Heart right ventricle (tissue), 16 donors: ENCODE measurements around the gene VWA7. TPM values are rescaled to one million over a fixed set of nuclear protein-coding genes. Genes with fewer than 3 reads are reported as not detected.
A peak's percentile ranks its signal among the peaks of the same experiment; 100 is the strongest.

Source experiments
- ATAC-seq, 8 donors: fragments of 200-7000 bp; cut with Tn5 transposase; one replicate each; pipeline ENCODE4 v1.9.1; 2020; ENCODE audit warnings: mild to moderate bottlenecking in 8 of 8, moderate library complexity in 8 of 8, moderate number of reproducible peaks in 1 of 8
- DNase-seq, 2 donors: peaks; one replicate each; pipeline ENCODE4 v3.0.0-alpha.2; 2020
- H3K27ac ChIP-seq, 10 donors: fragments of 200-600 bp; sonication (generic) in 2 of 10; one replicate each; pipeline versions ENCODE4 v1.5.0 to v1.8.0; 2020 to 2022; ENCODE audit warnings: mild to moderate bottlenecking in 3 of 10
- H3K27me3 ChIP-seq, 7 donors: fragments of 200-600 bp; one replicate each; pipeline ENCODE4 v1.8.0; 2021 to 2022; ENCODE audit warnings: mild to moderate bottlenecking in 2 of 7
- H3K36me3 ChIP-seq, 9 donors: fragments of 200-600 bp; sonication (generic) in 1 of 9; one replicate each; pipeline versions ENCODE4 v1.5.0 to v1.8.0; 2020 to 2022; ENCODE audit warnings: mild to moderate bottlenecking in 2 of 9
- H3K4me1 ChIP-seq, 9 donors: fragments of 200-600 bp; sonication (generic) in 1 of 9; one replicate each; pipeline versions ENCODE4 v1.5.0 to v1.8.0; 2020 to 2022; ENCODE audit warnings: mild to moderate bottlenecking in 4 of 9
- H3K4me3 ChIP-seq, 10 donors: fragments of 200-600 bp; sonication (generic) in 2 of 10; one replicate each; pipeline versions ENCODE4 v1.5.0 to v1.8.0; 2020 to 2022; ENCODE audit warnings: mild to moderate bottlenecking in 7 of 10, moderate library complexity in 2 of 10
- H3K9me3 ChIP-seq, 11 donors: fragments of 200-600 bp in 10 of 11; sonication (generic) in 2 of 11; one replicate each; pipeline versions ENCODE4 v1.5.0 to v1.8.0; 2013 to 2022; ENCODE audit warnings: mild to moderate bottlenecking in 2 of 11, control low read depth in 1 of 11, moderate library complexity in 1 of 11
- CTCF ChIP-seq, 9 donors: fragments of 200-600 bp; sonication (generic) in 2 of 9; IDR thresholded peaks; one replicate each; pipeline versions ENCODE4 v1.5.0 to v1.8.0; 2021 to 2022; ENCODE audit warnings: antibody characterized with exemption in 9 of 9, mild to moderate bottlenecking in 5 of 9, moderate library complexity in 1 of 9
- WGBS, 2 donors: extraction: QIAGEN DNeasy Blood & Tissue Kit; methylation state at CpG; one replicate each; pipeline ENCODE4 v1.1.7; 2013; ENCODE audit warnings: inconsistent platforms in 1 of 2; 5-methylcytosine and 5-hydroxymethylcytosine counted together
- intact Hi-C, 10 donors: fragments of 100-400 bp; cut with DNase I; formaldehyde crosslinking; loops; one replicate each; pipeline versions ENCODE4 v1.11.1 to v1.14.2; 2022
- polyA plus RNA-seq, 2 donors: library from polyadenylated mRNA; stranded (reverse); fragments of 200-250 nt; gene quantifications; one replicate each; pipeline ENCODE4 v1.2.3, GENCODE V29; 2013
- total RNA-seq, 10 donors: library from RNA; stranded (reverse); fragmentation: NEBNext Ultra II Directional in 3 of 10; extraction: Animal tissue kit (Norgen Biotek cat#: 25700) in 3 of 10; gene quantifications; one replicate each; pipeline versions ENCODE4 v1.2.1 to v1.2.4, GENCODE V29; 2021 to 2023
- donor health status: Arrhythmogenic right ventricular cardiomyopathy.
- donor health status: ischemic (EF 13 %, LVEDD 7.1; RV severe dilation, severe dysfunction).
- donor health status: healthy with polysubstance abuse.
- donor health status: DM: no; HTN: yes; CAD: no.
- donor health status: DM: no; HTN: no; CAD: no.
- donor health status: ischemic (EF 25% LVEDD 6.9; RV normal size, moderate dysfunction).
- donor health status: ischemic (EF 25% LVEDD 5.7; RV mildly dilated, moderate dysfunction).
- donor health status: healthy.
- donor health status: DM: yes; HTN: yes; CAD: no.
- donor health status: Ischemic cardiomyopathy.
- donor health status: ischemic (EF 35%, LVEDD 5.7; RV mildly dilated, moderate dysfunction).
- donor health status: nonischemic (EF 11% LVEDD 7.7; RV severe dilation, severe dysfunction).
- donor health status: DM: yes; HTN: yes; CAD: no.
- donor health status: PGD.
- donor health status: ischemic (EF 29% LVEDD 5.4; RV normal size, mild dysfunction).
- donor health status: nonischemic (EF 23%, LVEDD 6.1; RV moderate dilation, normal function).

The VWA7 gene
- total and polyA plus RNA-seq, 12 donors: 2.2 to 28.3 (median 17.3) TPM

- intact Hi-C loops: no loop called here
- Histone ChIP-seq H3K27me3 (no peaks in the 10 kb centered on the region), H3K4me3 (no peak overlapping the region), H3K27ac (peak overlapping the region in 5 of 10 donors; percentile 14 to 60 (median 28)), H3K36me3 (peaks cover 0 to 35% (median 17%) of the 10 kb centered on the region in 9 donors), H3K9me3 (no peaks in the 10 kb centered on the region), H3K4me1 (peaks cover 9 to 35% (median 16%) of the 10 kb centered on the region in 9 donors)
- DNase-seq (peak; percentile 29 to 36), ATAC-seq (peak in 3 of 8 donors; percentile 3 to 27 (median 9))
- no peak for TF ChIP-seq CTCF (IDR thresholded peaks at IDR 0.05)
- 81 to 83% methylated on average over 25 of the region's 25 CpGs for WGBS, 2 donors
These were observed 53.0 kb downstream of the VWA7 start for GRCh38 chr6:31723980-31724691.

- peak within 1 kb of the TSS in 1 of 10 donors; percentile 2 for H3K4me3 ChIP-seq
- H3K27me3 ChIP-seq: no peaks in the 10 kb centered on the region
- DNase-seq: no peak
- H3K36me3 ChIP-seq: peaks cover 0 to 34% (median 17%) of the 10 kb centered on the region in 9 donors
- intact Hi-C loops: no loop called here
- no peaks in the 10 kb centered on the region for H3K9me3 ChIP-seq
- TF ChIP-seq CTCF (IDR thresholded peaks at IDR 0.05): no peak
- peak in 2 of 8 donors; percentile 17 to 20 for ATAC-seq
- 56 to 59% methylated on average over 46 of the region's 46 CpGs for WGBS, 2 donors
- peaks cover 4 to 29% (median 9%) of the 10 kb centered on the region in 9 donors for H3K4me1 ChIP-seq
- peak within 1 kb of the TSS in 5 of 10 donors; percentile 14 to 60 (median 28) for H3K27ac ChIP-seq
These were observed 53.7 kb downstream of the VWA7 start, which contains the start of gene MPIG6B for GRCh38 chr6:31723245-31723979. Gene MPIG6B, plus strand, starts transcription at chr6:31723373. Its CDS starts 11 bp downstream, at chr6:31723384.

- intact Hi-C loops: no loop called here
- H3K4me3 ChIP-seq: no peak overlapping the region
- H3K27me3 ChIP-seq: no peaks in the 10 kb centered on the region
- H3K36me3 ChIP-seq: peaks cover 0 to 22% (median 12%) of the 10 kb centered on the region in 9 donors
- TF ChIP-seq CTCF (IDR thresholded peaks at IDR 0.05): no peak
- H3K27ac ChIP-seq: no peak overlapping the region
- no peak for ATAC-seq
- peaks cover 0 to 16% (median 0%) of the 10 kb centered on the region in 9 donors for H3K4me1 ChIP-seq
- H3K9me3 ChIP-seq: no peaks in the 10 kb centered on the region
- DNase-seq: no peak
- 94 to 96% methylated on average over 3 of the region's 3 CpGs for WGBS, 2 donors
These were observed 55.0 kb downstream of the VWA7 start for GRCh38 chr6:31722173-31722572.

GRCh38 chr6:31721351-31722020 lies 55.6 kb downstream of the VWA7 start, which contains the start of gene LY6G6C:
Gene LY6G6C, minus strand, starts transcription at chr6:31721746. Its CDS starts 67 bp downstream, at chr6:31721679.
- no peak within 1 kb of the TSS for H3K4me3 ChIP-seq
- intact Hi-C loops: no loop called here
- no peak for ATAC-seq
- TF ChIP-seq CTCF (IDR thresholded peaks at IDR 0.05): no peak
- WGBS, 2 donors: 88 to 94% methylated on average over 4 of the region's 4 CpGs
- H3K27ac ChIP-seq: no peak within 1 kb of the TSS
- H3K27me3 ChIP-seq: no peaks in the 10 kb centered on the region
- no peaks in the 10 kb centered on the region for H3K9me3 ChIP-seq
- peaks cover 0 to 15% (median 6%) of the 10 kb centered on the region in 9 donors for H3K36me3 ChIP-seq
- peaks cover 0 to 9% (median 0%) of the 10 kb centered on the region in 9 donors for H3K4me1 ChIP-seq
- DNase-seq: no peak
